K562 (cell line): ENCODE data around the gene OR7E24. TPM values are rescaled to one million over a fixed set of nuclear protein-coding genes. Genes with fewer than 3 reads are reported as not detected.
A peak's percentile ranks its signal among the peaks of the same experiment; 100 is the strongest.

Experiments
- ARID2 ChIP-seq: fragments of 450-650 bp; IDR thresholded peaks from 2 replicates; pipeline ENCODE4 v1.6.1; 2017; ENCODE audit warnings: antibody characterized with exemption, mild to moderate bottlenecking
- E2F3 ChIP-seq: fragments of 250-450 bp; sonication (Bioruptor Pico); IDR thresholded peaks from 2 replicates; pipeline ENCODE4 v1.4.0; 2020; ENCODE audit warnings: mild to moderate bottlenecking
- HNRNPLL ChIP-seq: fragments of 200-400 bp; formaldehyde crosslinking; IDR thresholded peaks from 2 replicates; pipeline ENCODE4 v1.6.1; 2017; ENCODE audit warnings: low read length, low read depth, mild to moderate bottlenecking; ENCODE audit not compliant: poor library complexity, severe bottlenecking
- MAZ ChIP-seq, 2 experiments: fragments of 450-650 bp in 1 of 2; sonication (generic) in 1 of 2; formaldehyde crosslinking; IDR thresholded peaks in 1 of 2; conservative IDR thresholded peaks in 1 of 2; 2 replicates each; pipeline versions ENCODE4 v1.4.0 to v1.5.0; 2020; ENCODE audit warnings: mild to moderate bottlenecking in 1 of 2, missing genetic modification reagents in 1 of 2
- SIN3A ChIP-seq, 2 experiments: fragments of 150-350 bp in 1 of 2; IDR thresholded peaks; 2 replicates each; pipeline ENCODE4 v1.6.1; 2011 to 2016; ENCODE audit warnings: borderline replicate concordance in 2 of 2, low read depth in 2 of 2, low read length in 2 of 2, mild to moderate bottlenecking in 2 of 2, moderate library complexity in 2 of 2; ENCODE audit not compliant: control insufficient read depth in 1 of 2
- SMC3 ChIP-seq: conservative IDR thresholded peaks from 2 replicates; pipeline ENCODE4 v1.6.1; 2011; ENCODE audit warnings: low read depth, low read length, improper control_type of control experiment; ENCODE audit not compliant: insufficient read depth
- STAG1 ChIP-seq: sonication (generic); formaldehyde crosslinking; IDR thresholded peaks from 2 replicates; pipeline ENCODE4 v1.5.0; 2020; ENCODE audit warnings: missing genetic modification reagents, borderline replicate concordance
- ZBTB8A ChIP-seq: fragments of 450-650 bp; IDR thresholded peaks from 2 replicates; pipeline ENCODE4 v1.6.1; 2018; ENCODE audit warnings: mild to moderate bottlenecking, moderate library complexity; ENCODE audit not compliant: partially characterized antibody
- polyA plus RNA-seq, 8 experiments: library from polyadenylated mRNA; depleted of rRNA in 4 of 8; stranded (reverse) in 5 of 8; unstranded in 3 of 8; fragments of >200 nt; fragmentation: Nextera tagmentation in 2 of 8; fragmentation: Illumina TruSeq in 1 of 8; extraction: Ambion mirVana in 2 of 8; extraction: Trizol in 1 of 8; gene quantifications; 2 replicates each; pipeline versions ENCODE4 v1.2.1 to v1.2.3, GENCODE V29; 2011 to 2014; ENCODE audit warnings: inconsistent platforms in 1 of 8, missing spikeins in 1 of 8
- total RNA-seq, 7 experiments: library from RNA; depleted of rRNA in 6 of 7; stranded (reverse); fragments of >200 nt in 6 of 7; fragmentation: Illumina TruSeq in 2 of 7; extraction: Trizol in 2 of 7; gene quantifications; 2 replicates each; pipeline versions ENCODE4 v1.2.1 to v1.2.3, GENCODE V29; 2011 to 2021; ENCODE audit warnings: low replicate concordance in 1 of 7
- TF ChIP-seq, protein P1 (sequence below), 2 experiments: fragments of 450-650 bp in 1 of 2; sonication (generic) in 1 of 2; formaldehyde crosslinking in 1 of 2; IDR thresholded peaks; 2 replicates each; pipeline versions ENCODE4 v1.7.1 to v1.9.0; 2016 to 2022; ENCODE audit warnings: inconsistent platforms in 1 of 2, mild to moderate bottlenecking in 1 of 2, missing genetic modification reagents in 1 of 2
- TF ChIP-seq, protein P2 (sequence below), 3 experiments: IDR thresholded peaks in 2 of 3; conservative IDR thresholded peaks in 1 of 3; 2 replicates each; pipeline ENCODE4 v1.5.1; 2011 to 2012; ENCODE audit warnings: low read length in 3 of 3, mild to moderate bottlenecking in 3 of 3, control low read depth in 2 of 3, improper control_type of control experiment in 1 of 3, inconsistent platforms in 1 of 3, low read depth in 1 of 3, mixed read lengths in 1 of 3, moderate library complexity in 1 of 3; ENCODE audit not compliant: insufficient read depth in 2 of 3
- TF ChIP-seq, protein P3 (sequence below): sonication (generic); formaldehyde crosslinking; IDR thresholded peaks from 2 replicates; pipeline ENCODE4 v1.5.0; 2020; ENCODE audit warnings: missing genetic modification reagents
- TF ChIP-seq, protein P4 (sequence below): fragments of 200-800 bp; sonication (Bioruptor generic); IDR thresholded peaks from 2 replicates; pipeline ENCODE4 v1.6.1; 2017; ENCODE audit warnings: missing genetic modification characterization, missing compliant biosample characterization

OR7E24 gene
- total and polyA plus RNA-seq, 9 of the 15 experiments (the other 6 are each of a cell fraction or from before 2014, with no cell fraction given): not detected

DNA sequence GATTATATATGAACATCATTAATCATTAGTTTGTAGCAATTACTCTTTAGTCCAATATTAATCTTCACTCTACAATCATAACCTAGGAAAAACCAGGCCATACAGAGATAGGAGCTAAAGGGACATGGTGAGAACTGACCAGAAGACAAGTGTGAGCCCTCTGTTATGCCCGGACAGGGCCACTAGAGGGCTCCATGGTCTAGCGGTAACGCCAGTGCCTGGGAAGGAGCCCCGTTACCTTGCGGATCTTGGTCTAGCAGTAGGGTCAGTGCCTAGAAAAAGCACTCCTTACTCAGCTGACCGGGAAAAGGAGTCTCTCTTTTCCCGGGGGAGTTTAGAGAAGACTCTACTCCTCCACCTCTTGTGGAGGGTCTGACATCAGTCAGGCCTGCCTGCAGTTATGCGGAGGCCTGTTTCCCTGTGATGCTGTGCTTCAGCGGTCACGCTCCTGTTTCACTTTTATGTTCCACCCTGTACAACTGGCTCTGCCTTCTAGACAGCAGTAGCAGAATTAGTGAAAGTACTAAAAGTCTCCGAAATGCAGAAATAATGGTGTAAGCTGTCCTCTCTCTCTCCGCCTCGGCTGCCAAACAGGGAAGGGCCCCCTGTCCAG is 45.1 kb upstream of the OR7E24 start (continued):
- TF ChIP-seq, protein P1, sequence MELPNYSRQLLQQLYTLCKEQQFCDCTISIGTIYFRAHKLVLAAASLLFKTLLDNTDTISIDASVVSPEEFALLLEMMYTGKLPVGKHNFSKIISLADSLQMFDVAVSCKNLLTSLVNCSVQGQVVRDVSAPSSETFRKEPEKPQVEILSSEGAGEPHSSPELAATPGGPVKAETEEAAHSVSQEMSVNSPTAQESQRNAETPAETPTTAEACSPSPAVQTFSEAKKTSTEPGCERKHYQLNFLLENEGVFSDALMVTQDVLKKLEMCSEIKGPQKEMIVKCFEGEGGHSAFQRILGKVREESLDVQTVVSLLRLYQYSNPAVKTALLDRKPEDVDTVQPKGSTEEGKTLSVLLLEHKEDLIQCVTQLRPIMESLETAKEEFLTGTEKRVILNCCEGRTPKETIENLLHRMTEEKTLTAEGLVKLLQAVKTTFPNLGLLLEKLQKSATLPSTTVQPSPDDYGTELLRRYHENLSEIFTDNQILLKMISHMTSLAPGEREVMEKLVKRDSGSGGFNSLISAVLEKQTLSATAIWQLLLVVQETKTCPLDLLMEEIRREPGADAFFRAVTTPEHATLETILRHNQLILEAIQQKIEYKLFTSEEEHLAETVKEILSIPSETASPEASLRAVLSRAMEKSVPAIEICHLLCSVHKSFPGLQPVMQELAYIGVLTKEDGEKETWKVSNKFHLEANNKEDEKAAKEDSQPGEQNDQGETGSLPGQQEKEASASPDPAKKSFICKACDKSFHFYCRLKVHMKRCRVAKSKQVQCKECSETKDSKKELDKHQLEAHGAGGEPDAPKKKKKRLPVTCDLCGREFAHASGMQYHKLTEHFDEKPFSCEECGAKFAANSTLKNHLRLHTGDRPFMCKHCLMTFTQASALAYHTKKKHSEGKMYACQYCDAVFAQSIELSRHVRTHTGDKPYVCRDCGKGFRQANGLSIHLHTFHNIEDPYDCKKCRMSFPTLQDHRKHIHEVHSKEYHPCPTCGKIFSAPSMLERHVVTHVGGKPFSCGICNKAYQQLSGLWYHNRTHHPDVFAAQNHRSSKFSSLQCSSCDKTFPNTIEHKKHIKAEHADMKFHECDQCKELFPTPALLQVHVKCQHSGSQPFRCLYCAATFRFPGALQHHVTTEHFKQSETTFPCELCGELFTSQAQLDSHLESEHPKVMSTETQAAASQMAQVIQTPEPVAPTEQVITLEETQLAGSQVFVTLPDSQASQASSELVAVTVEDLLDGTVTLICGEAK (IDR thresholded peaks at IDR 0.05): no peak
- TF ChIP-seq, protein P1 (CRISPR knock-in tag; IDR thresholded peaks at IDR 0.05): no peak
- TF ChIP-seq, protein P2, sequence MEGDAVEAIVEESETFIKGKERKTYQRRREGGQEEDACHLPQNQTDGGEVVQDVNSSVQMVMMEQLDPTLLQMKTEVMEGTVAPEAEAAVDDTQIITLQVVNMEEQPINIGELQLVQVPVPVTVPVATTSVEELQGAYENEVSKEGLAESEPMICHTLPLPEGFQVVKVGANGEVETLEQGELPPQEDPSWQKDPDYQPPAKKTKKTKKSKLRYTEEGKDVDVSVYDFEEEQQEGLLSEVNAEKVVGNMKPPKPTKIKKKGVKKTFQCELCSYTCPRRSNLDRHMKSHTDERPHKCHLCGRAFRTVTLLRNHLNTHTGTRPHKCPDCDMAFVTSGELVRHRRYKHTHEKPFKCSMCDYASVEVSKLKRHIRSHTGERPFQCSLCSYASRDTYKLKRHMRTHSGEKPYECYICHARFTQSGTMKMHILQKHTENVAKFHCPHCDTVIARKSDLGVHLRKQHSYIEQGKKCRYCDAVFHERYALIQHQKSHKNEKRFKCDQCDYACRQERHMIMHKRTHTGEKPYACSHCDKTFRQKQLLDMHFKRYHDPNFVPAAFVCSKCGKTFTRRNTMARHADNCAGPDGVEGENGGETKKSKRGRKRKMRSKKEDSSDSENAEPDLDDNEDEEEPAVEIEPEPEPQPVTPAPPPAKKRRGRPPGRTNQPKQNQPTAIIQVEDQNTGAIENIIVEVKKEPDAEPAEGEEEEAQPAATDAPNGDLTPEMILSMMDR (IDR thresholded peaks at IDR 0.05 in 2 of 3, conservative IDR thresholded peaks at IDR 0.05 in 1 of 3; ENCODE audit: insufficient read depth in 2 of 3, low read depth in 1 of 3, low read length in 3 of 3): peak; percentile 79 to 87 (median 83)
- TF ChIP-seq STAG1 (CRISPR knock-in tag): peak; percentile 73; the same call in 1 of the 2 replicates
- TF ChIP-seq SIN3A (IDR thresholded peaks at IDR 0.05; ENCODE audit: borderline replicate concordance in 2 of 2, control insufficient read depth in 1 of 2, low read depth in 2 of 2, low read length in 2 of 2): no peak
- TF ChIP-seq HNRNPLL: peak; percentile 30
- no peak for TF ChIP-seq ZBTB8A
- 0 out of 4 replicates have a peak, but pooled peaks of 1 of the 2 experiments have one; percentile 17 for TF ChIP-seq MAZ (CRISPR knock-in tag; conservative IDR thresholded peaks at IDR 0.05 in 1 of 2, IDR thresholded peaks at IDR 0.05 in 1 of 2)
- TF ChIP-seq SMC3: peak; percentile 77
- TF ChIP-seq E2F3 (CRISPR knock-in tag): no peak
- TF ChIP-seq, protein P3, sequence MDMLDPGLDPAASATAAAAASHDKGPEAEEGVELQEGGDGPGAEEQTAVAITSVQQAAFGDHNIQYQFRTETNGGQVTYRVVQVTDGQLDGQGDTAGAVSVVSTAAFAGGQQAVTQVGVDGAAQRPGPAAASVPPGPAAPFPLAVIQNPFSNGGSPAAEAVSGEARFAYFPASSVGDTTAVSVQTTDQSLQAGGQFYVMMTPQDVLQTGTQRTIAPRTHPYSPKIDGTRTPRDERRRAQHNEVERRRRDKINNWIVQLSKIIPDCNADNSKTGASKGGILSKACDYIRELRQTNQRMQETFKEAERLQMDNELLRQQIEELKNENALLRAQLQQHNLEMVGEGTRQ (CRISPR knock-in tag): peak; percentile 24; the same call in 1 of the 2 replicates
- 0 out of 2 replicates have a peak, but pooled peaks have one; percentile 48 for TF ChIP-seq ARID2
- TF ChIP-seq, protein P4, sequence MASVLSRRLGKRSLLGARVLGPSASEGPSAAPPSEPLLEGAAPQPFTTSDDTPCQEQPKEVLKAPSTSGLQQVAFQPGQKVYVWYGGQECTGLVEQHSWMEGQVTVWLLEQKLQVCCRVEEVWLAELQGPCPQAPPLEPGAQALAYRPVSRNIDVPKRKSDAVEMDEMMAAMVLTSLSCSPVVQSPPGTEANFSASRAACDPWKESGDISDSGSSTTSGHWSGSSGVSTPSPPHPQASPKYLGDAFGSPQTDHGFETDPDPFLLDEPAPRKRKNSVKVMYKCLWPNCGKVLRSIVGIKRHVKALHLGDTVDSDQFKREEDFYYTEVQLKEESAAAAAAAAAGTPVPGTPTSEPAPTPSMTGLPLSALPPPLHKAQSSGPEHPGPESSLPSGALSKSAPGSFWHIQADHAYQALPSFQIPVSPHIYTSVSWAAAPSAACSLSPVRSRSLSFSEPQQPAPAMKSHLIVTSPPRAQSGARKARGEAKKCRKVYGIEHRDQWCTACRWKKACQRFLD (CRISPR knock-in tag): no peak
